Measurements from ENCODE around the gene BPIFA2. TPM values are rescaled to one million over a fixed set of nuclear protein-coding genes. Genes with fewer than 3 reads are reported as not detected.

The BPIFA2 gene
- total RNA-seq, 1 experiment from 2014 or later = not detected

- Histone ChIP-seq H3K4me3 (ENCODE audit: low read length) (no peak overlapping the region), H3K4me2 (ENCODE audit: low read length) (no peak overlapping the region), H3F3A (ENCODE audit: low read length, unreplicated experiment) (no peaks in the 10 kb centered on the region), H2AFZ (ENCODE audit: low read length) (no peak overlapping the region), H3K27me3 (ENCODE audit: low read length) (peaks cover 40% of the 10 kb centered on the region), H3K9me2 (replicated peaks; ENCODE audit: low read length) (no peaks in the 10 kb centered on the region), H3K9me3 (ENCODE audit: low read length) (no peaks in the 10 kb centered on the region), H4K20me1 (ENCODE audit: low read length) (no peaks in the 10 kb centered on the region), H3K79me2 (ENCODE audit: low read length) (no peaks in the 10 kb centered on the region), H3K9ac (ENCODE audit: low read length) (no peak overlapping the region), H3K36me3 (ENCODE audit: low read depth, low read length) (no peaks in the 10 kb centered on the region), H3K27ac (ENCODE audit: low read length) (no peak overlapping the region), H3K4me1 (ENCODE audit: insufficient read depth, low read length) (no peaks in the 10 kb centered on the region)
- DNase-seq (no peak), ATAC-seq (no peak)
- TF ChIP-seq, protein P1, sequence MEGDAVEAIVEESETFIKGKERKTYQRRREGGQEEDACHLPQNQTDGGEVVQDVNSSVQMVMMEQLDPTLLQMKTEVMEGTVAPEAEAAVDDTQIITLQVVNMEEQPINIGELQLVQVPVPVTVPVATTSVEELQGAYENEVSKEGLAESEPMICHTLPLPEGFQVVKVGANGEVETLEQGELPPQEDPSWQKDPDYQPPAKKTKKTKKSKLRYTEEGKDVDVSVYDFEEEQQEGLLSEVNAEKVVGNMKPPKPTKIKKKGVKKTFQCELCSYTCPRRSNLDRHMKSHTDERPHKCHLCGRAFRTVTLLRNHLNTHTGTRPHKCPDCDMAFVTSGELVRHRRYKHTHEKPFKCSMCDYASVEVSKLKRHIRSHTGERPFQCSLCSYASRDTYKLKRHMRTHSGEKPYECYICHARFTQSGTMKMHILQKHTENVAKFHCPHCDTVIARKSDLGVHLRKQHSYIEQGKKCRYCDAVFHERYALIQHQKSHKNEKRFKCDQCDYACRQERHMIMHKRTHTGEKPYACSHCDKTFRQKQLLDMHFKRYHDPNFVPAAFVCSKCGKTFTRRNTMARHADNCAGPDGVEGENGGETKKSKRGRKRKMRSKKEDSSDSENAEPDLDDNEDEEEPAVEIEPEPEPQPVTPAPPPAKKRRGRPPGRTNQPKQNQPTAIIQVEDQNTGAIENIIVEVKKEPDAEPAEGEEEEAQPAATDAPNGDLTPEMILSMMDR (conservative IDR thresholded peaks at IDR 0.05; ENCODE audit: low read depth, low read length) = no peak
- ChIA-PET POLR2A (ENCODE audit: unreplicated experiment) (no interaction called here), CTCF (no interaction called here)
- intact Hi-C loops (cut with micrococcal nuclease) = no loop called here
- BruUV-seq (replicated peaks) = no TSS peak
Measured at GRCh38 chr20:33165416-33166055, 2.4 kb upstream of the BPIFA2 start.

DNA sequence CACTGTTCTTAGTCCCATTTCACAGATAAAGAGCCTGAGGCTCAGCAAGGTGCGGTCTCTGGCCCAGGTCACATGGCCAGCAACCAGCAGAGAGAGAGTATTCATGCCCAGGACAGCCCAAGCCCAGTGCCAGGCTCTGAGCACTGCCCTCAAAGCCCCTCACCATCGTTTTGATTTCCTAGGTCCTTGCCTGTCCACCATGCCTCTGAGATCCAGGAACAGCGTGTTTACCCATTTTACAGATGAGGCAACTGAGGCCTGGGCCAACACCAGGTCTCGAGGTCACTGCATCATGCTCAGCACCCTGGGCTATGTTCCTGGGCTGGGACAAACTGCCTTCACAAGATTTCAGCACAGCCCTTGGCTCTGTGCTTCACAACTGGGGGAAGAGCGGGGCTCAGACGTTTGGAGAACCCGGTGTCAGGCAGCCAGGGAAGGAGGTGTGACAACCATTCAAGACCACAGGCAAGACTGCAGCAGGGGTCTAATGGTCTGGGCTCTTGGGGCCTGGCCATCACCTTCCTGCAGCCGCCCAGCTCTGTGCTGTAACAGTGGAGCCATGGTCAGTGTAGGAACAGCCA lies 1.3 kb upstream of the BPIFA2 start:
- Histone ChIP-seq H3K36me3 (ENCODE audit: low read depth, low read length) (no peaks in the 10 kb centered on the region), H4K20me1 (ENCODE audit: low read length) (no peaks in the 10 kb centered on the region), H3K9ac (ENCODE audit: low read length) (no peak overlapping the region), H3K79me2 (ENCODE audit: low read length) (no peaks in the 10 kb centered on the region), H3K9me3 (ENCODE audit: low read length) (no peaks in the 10 kb centered on the region), H3K27me3 (ENCODE audit: low read length) (peaks cover 30% of the 10 kb centered on the region), H3K4me3 (ENCODE audit: low read length) (no peak overlapping the region), H3K4me1 (ENCODE audit: insufficient read depth, low read length) (no peaks in the 10 kb centered on the region), H3F3A (ENCODE audit: low read length, unreplicated experiment) (no peaks in the 10 kb centered on the region), H3K27ac (ENCODE audit: low read length) (no peak overlapping the region), H2AFZ (ENCODE audit: low read length) (no peak overlapping the region), H3K4me2 (ENCODE audit: low read length) (no peak overlapping the region), H3K9me2 (replicated peaks; ENCODE audit: low read length) (no peaks in the 10 kb centered on the region)
- CTCF ChIA-PET = no interaction called here
- intact Hi-C loops (cut with micrococcal nuclease) = no loop called here
- no TSS peak for BruUV-seq (replicated peaks)
- TF ChIP-seq EZH2phosphoT487 (IDR thresholded peaks at IDR 0.05; ENCODE audit: borderline replicate concordance, low read length) (no peak), EZH2 (IDR thresholded peaks at IDR 0.05; ENCODE audit: low read length, unreplicated experiment) (no peak)
- TF ChIP-seq, protein P1 (conservative IDR thresholded peaks at IDR 0.05; ENCODE audit: low read depth, low read length) = no peak
- ATAC-seq (no peak), DNase-seq (no peak)
- POLR2A ChIA-PET (ENCODE audit: unreplicated experiment) = no interaction called here

DNA sequence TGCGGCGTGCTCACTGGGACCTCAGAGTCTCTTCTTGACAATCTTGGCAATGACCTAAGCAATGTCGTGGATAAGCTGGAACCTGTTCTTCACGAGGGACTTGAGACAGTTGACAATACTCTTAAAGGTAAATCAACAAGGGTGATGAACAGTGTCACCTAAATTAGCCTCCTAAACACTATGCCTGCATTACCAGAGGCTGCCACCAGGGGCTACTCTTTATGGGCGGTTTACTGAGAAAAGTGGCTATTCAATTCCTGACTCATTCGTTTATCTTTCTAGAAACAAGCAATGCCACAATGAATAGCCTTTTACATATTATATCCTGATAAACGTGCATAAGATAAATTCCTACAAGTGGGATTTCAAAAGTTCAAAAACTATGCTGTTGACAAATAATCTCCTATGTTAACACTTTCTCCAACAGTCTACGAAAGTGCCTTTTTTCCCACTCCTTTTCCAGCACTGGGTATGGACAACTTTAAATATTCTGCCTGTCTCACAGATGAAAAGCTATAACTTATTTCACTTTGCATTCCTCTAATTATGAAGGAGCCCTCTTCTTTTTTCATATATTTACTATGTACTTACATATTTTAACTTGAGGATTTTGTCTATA lies 1.3 kb downstream of the BPIFA2 start:
- H3K9me3 ChIP-seq (ENCODE audit: low read length) = no peaks in the 10 kb centered on the region
- H3K79me2 ChIP-seq (ENCODE audit: low read length) = no peaks in the 10 kb centered on the region
- POLR2A ChIA-PET (ENCODE audit: unreplicated experiment) = no interaction called here
- DNase-seq = peak; percentile 61
- intact Hi-C loops (cut with micrococcal nuclease) = no loop called here
- H4K20me1 ChIP-seq (ENCODE audit: low read length) = no peaks in the 10 kb centered on the region
- H3F3A ChIP-seq (ENCODE audit: low read length, unreplicated experiment) = no peaks in the 10 kb centered on the region
- CTCF ChIA-PET = no interaction called here
- BruUV-seq (replicated peaks) = no TSS peak
- TF ChIP-seq, protein P1 (conservative IDR thresholded peaks at IDR 0.05; ENCODE audit: low read depth, low read length) = peak; percentile 83
- TF ChIP-seq EZH2phosphoT487 (IDR thresholded peaks at IDR 0.05; ENCODE audit: borderline replicate concordance, low read length) = no peak
- no peak for TF ChIP-seq EZH2 (IDR thresholded peaks at IDR 0.05; ENCODE audit: low read length, unreplicated experiment)
- no peak overlapping the region for H3K9ac ChIP-seq (ENCODE audit: low read length)
- H3K4me1 ChIP-seq (ENCODE audit: insufficient read depth, low read length) = no peaks in the 10 kb centered on the region
- peaks cover 15% of the 10 kb centered on the region for H3K27me3 ChIP-seq (ENCODE audit: low read length)
- H3K9me2 ChIP-seq (replicated peaks; ENCODE audit: low read length) = no peaks in the 10 kb centered on the region
- H2AFZ ChIP-seq (ENCODE audit: low read length) = no peak overlapping the region
- no peak overlapping the region for H3K27ac ChIP-seq (ENCODE audit: low read length)
- no peaks in the 10 kb centered on the region for H3K36me3 ChIP-seq (ENCODE audit: low read depth, low read length)
- no peak overlapping the region for H3K4me3 ChIP-seq (ENCODE audit: low read length)
- ATAC-seq = peak; percentile 24; the same call in 1 of the 2 replicates
- no peak overlapping the region for H3K4me2 ChIP-seq (ENCODE audit: low read length)

Measured in PC-3 (cell line).